DOHH2 (cell line): ENCODE results near the gene PTBP1.
"Not testable (repeated sequence)": the region's sequence is repeated elsewhere in the genome, so short reads cannot be mapped to it uniquely, and the experiment has no call there.

Source experiments
- EZH2phosphoT487 ChIP-seq: fragments of 200-600 bp; sonication (generic); IDR thresholded peaks from 2 replicates; pipeline ENCODE4 v1.6.1; 2017; ENCODE audit warnings: borderline replicate concordance, mild to moderate bottlenecking, antibody characterized with exemption, low read length, moderate library complexity, mixed read lengths
- TF ChIP-seq, protein P1 (sequence below): fragments of 200-600 bp; sonication (generic); IDR thresholded peaks from one replicate; pipeline ENCODE4 v1.5.1; 2014; ENCODE audit warnings: antibody characterized with exemption, mild to moderate bottlenecking, low read depth, low read length; ENCODE audit not compliant: poor library complexity, severe bottlenecking

DNA sequence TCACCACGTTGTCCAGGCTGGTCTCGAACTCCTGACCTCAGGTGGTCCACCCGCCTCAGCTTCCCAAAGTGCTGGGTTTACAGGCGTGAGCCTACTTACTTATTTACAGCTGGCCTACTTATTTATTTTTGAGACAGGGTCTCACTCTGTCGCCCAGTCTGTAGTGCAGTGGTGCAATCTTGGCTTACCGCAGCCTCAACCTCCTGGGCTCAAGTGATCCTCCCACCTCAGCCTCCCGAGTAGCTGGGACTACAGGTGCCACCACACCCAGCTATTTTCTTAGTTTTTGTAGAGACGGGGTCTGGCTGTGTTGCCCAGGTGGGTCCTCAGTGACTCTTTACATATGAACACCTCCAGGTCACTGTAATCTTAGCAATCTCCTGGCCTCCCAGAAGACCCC, 51.9 kb downstream of the PTBP1 start:
- TF ChIP-seq, protein P1, sequence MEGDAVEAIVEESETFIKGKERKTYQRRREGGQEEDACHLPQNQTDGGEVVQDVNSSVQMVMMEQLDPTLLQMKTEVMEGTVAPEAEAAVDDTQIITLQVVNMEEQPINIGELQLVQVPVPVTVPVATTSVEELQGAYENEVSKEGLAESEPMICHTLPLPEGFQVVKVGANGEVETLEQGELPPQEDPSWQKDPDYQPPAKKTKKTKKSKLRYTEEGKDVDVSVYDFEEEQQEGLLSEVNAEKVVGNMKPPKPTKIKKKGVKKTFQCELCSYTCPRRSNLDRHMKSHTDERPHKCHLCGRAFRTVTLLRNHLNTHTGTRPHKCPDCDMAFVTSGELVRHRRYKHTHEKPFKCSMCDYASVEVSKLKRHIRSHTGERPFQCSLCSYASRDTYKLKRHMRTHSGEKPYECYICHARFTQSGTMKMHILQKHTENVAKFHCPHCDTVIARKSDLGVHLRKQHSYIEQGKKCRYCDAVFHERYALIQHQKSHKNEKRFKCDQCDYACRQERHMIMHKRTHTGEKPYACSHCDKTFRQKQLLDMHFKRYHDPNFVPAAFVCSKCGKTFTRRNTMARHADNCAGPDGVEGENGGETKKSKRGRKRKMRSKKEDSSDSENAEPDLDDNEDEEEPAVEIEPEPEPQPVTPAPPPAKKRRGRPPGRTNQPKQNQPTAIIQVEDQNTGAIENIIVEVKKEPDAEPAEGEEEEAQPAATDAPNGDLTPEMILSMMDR, result not testable (repeated sequence)
- not testable (repeated sequence) for TF ChIP-seq EZH2phosphoT487
